Kidney glomerular epithelial cell (primary cell): ENCODE data around the gene PLEKHG2.

Source experiments
- DNase-seq: peaks from one replicate; lab custom pipeline; 2025; lab: John Stamatoyannopoulos, UW

The PLEKHG2 gene

DNA sequence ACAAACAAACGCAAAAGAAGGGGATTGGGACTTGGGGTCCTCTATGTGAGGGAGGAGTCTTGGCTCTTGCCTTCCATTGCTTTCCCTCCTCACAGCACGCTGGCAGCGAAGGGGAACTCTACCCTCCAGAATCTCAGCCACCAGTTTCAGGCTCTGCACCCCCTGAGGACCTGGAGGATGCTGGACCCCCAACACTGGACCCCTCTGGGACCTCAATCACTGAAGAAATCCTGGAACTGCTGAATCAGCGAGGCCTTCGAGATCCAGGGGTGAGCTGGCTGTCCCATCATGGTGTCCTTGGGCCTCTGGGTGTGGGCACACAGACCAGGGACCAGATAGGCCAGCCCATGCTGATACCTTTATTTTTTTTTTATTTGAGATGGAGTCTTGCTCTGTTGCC lies 9.6 kb downstream of the PLEKHG2 start:
- no peak for DNase-seq

DNA sequence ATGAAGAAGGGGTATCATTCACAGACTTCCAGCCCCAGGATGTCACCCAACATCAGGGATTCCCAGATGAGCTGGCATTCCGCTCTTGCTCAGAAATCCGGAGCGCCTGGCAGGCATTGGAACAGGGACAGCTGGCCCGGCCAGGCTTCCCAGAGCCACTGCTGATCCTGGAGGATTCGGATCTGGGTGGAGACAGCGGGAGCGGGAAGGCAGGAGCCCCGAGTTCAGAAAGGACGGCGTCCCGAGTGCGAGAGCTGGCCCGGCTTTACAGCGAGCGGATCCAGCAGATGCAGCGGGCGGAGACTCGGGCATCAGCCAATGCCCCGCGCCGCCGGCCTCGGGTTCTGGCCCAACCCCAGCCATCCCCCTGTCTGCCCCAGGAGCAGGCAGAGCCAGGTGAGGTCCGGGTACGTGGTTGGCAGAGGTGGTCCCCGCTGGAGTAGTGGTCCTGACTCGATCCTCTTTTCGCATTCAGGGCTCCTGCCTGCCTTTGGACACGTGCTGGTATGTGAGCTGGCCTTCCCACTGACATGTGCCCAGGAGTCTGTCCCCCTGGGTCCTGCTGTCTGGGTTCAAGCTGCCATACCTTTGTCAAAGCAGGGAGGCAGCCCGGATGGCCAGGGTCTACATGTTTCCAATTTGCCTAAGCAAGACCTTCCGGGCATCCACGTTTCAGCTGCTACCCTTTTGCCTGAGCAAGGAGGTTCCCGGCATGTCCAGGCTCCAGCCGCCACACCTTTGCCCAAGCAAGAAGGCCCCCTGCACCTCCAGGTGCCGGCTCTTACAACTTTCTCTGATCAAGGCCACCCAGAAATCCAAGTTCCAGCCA lies 11.0 kb downstream of the PLEKHG2 start:
- DNase-seq = no peak

DNA sequence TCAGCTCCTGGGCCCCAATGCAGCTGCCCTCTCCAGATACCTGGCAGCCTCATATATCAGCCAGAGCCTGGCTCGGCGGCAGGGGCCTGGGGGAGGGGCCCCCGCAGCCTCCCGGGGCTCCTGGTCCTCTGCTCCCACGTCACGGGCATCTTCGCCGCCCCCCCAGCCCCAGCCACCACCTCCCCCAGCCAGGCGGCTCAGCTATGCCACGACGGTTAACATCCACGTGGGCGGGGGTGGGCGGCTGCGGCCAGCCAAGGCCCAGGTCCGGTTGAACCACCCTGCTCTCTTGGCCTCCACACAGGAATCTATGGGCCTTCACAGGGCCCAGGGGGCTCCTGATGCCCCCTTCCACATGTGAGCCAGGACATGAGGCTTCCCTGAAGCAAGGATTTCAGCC lies 12.5 kb downstream of the PLEKHG2 start:
- DNase-seq = no peak

DNA sequence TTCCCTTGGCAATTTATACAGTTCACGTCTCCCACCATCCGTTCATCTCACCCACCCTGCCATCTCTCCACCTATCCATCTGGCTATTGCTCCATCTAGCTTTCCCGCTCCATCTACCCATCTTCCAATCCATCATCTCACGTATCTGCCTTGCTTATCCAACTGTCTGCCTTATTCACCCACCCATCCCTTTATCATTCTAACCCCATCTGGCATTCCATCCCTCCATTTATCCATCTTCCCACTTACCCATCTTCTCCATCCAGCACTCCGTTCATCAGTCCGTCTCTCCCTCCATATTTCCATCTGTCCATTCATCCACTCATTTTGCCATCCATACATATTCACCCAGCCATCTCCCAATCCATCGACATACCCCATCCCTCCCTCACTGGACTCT lies 13.3 kb downstream of the PLEKHG2 start:
- DNase-seq = no peak

DNA sequence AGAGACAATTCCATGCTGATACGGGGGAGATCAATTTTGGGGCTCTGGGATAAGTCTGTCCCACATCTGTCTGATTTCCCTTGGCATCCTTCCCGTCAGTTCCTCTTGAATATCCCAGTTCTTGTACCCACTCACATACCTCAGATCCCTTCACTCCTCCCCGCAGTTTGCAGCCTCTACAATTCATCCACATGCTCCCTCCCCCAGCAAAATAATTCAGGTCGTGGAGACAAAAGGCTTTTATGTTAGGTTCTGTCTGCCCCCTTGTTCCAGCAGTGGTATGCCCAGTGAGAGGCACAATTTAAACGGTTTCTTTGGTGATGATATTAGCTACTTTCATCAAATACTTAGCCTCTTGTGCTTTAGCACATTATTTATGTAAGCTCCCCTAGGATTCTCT lies 13.7 kb downstream of the PLEKHG2 start:
- no peak for DNase-seq

DNA sequence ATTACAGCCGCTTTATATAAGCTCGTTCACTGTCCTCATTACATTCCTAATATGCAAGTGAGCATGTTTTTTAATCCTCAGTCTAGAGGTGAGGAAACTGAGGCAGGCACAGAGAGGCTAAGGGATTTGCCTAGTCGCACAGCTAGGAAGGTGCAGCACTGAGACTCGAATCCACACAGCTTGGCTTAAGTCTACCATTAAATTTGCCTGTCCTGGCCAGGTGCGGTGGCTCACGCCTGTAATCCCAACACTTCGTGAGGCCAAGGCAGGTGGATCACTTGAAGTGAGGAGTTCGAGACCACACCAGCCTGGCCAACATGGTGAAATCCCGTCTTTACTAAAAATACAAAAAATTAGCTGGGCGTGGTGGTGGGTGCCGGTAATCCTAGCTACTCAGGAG lies 15.2 kb downstream of the PLEKHG2 start:
- DNase-seq = no peak

DNA sequence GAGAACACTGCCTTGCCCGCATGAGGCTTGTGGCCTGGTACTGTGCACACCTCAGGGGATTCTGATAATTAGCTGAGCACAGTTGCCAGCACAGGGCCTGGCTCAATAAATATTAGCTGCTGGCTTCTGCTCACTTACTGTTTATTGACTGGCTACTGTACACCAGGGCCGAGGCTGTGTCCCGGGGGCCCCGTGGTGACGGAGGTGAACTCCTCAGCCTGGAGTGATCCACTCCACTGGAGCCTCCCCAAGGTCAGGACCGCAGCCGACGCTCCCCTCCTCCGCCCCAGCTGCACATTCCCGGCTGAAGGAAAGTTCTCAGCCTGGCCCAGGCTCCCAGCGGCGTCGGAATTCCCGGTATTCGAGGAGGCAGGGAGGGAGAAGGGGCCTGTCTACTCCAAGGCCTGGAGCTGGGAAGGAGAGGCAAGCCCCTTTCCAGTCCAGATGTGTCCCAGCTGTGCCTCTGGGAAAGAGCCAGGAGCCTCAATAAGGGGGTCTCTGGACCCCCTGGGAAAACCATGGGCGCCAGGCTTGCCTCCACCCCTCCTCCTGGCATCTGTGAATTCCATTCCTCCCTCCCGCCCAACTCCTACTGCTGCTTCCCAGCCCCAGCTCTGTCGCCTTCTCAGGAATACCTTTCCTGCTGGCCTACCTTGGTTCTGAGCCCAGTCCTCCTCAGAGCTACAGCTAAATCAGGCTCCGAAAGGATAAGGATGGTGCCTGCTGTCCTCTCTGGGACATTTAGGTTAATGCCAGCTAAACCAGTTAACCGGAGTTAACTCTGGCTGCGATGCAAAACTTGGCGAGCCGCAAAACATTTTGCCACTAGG lies 16.0 kb downstream of the PLEKHG2 start:
- peak; percentile 86 for DNase-seq

DNA sequence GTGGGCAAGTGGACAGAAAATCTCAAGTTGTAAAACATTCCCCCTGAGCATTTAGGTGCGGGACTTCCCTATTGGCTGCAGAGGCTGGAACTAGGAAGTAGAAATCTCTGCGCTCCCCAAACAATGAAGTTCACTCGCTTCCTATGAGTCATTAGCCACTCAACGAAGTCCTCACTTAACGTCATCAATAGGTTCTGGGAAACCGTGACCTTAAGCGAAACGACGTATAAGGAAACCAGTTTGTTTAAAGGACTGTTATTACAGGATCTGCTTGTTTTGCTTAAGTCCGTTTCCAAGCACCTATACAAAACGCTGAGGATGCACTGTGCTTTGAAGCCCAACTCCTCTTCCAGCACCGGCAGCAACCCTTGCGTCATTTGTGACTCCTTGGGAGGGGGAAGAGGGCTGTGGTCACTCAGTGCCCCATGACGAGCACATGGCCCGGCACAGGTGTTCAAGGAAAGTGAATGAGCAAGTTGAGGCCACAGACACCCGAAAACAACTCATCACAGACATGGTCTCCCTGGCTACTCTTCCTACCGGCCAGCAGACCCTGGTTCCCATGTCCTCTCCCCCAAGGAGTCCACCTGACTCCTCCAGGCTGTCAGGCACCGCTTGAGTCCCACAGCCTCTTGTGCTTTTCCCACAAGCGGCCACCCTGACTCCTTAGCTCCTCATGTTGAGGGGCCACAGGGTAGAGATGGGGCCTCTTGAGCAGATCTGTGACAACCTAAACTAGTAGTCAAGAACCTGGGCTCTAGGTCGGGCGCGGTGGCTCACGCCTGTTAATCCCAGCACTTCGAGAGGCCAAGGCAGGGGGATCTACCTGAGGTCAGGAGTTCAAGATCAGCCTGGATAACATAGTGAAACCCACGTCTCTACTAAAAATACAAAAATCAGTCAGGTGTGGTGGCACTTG lies 18.5 kb downstream of the PLEKHG2 start:
- DNase-seq = peak; percentile 61

DNA sequence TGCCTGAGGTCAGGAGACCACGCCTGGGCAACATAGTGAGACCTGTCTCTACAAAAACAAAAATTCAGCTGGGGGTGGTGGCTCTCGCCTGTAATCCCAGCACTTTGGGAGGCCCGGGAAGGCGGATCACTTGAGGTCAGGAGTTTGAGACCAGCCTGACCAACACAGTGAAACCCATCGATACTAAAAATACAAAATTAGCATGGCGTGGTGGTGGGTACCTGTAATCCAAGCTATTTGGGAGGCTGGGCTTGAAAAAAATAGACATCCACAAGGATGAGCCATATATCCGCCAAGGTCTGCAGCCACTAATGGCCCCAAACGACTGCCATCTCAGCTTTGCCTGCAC lies 20.2 kb downstream of the PLEKHG2 start:
- DNase-seq = no peak

DNA sequence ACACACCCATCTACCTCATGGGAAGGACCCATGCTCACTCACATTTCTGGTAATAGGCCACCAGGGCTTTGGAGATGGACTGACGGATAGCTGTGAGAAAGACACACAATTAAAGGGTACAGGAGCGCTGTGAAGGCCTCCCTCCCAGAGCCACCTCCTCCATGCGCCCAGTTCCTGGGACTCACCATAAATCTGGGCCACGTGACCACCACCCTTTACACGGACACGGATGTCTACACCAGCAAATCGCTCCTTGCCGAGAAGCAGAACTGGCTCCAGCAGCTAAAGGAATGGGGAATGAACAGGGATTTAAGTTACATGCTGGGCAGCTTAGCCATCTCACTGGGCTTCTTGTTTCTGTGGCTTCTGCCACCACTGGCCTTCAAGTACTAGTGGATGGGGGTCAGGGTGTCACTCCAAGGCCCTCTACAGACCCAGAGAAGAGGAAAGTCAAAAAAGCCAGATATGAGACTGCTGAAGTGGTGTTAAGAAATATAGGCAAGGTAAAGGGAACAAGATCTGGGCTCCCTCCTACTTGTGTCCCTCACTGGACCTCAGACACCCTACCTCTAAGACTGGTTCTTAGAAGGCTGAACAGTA lies 21.1 kb downstream of the PLEKHG2 start:
- DNase-seq = no peak

DNA sequence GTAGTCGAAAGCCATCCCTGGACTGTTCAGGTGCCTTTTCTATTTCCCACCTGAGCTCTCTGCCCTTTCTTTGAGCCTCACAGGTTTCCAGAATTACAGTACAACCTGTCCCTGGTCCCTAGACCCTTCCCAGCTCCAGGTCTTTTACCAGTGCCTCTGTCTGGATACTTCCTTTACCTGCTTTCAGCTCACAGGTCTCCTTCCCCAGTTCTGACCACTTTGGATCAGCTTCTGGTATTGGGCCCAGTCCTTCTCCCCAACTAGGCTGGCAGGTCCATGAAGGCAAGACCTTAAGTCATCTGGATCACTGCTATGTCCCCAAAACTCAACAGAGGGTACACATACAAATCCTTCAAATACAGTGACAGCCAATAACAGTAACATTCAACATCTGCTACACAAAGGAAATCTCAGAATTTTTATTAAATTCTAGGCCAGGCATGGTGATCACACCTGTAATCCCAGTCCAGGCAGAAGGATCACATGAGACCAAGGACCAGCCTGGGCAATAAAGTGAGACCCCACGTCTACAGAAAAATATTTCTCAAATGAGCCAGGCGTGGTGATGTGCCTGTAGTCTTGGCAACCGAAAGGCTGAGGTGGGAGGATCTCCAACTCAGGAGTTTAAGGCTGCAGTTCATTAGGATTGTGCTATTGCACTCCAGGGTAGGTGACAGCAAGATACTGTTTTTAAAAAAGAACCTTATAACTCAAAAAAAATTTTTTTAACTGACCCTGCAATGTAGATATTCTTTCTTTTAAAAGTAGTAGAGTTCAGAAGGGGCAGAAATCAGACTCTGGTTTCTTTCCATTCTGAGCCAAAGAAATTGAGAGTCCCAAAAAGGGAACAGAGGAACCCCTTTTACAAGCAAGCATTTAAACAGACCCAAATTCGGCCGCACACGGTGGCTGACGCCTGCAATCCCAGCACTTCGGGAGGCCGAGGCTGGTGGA lies 21.9 kb downstream of the PLEKHG2 start:
- no peak for DNase-seq

DNA sequence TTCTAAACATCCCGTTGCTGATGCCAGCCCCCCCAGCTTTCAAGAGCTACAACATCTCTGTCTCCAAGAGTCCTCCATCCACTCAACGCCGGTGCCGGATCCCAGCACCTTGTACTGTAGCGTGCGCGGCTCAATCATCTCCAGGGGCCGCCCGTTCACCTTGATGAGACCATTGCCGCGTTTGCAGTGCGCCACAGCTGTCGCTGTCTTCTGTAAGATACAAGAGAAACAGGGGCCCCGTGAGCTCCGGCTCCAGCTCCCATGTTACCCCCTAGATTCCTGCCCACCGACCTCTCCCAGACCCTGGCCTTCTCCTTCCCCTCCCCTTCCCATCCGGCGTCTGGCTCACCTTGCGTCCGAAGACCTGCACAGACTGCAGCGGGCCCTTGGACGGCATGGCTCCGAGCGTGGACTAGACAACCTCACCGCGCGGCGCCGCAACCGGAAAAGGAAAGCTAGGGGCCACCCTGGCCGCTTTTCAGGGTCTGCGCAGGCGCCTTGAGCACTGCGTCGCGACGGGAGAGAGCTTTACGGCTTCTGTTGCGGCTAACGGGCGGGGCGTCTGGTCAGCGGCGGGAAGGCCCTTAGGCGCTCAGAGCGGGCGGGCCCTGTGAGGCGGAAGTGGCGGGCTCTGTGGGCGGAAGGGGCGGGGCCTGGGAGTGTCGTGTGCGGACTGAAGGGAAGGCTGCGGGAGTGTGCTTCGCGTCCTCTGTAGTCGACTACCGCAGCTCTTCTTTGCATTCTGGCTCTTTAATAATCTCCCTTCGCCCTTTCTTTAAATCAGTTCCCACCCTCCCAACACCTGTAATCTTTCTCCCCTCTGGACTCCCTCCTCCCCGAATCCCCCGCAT lies 23.3 kb downstream of the PLEKHG2 start, which contains the start of gene RPS16:
RPS16 (minus strand) TSS at position 451 of the 851 bp plus-strand sequence; CDS start at position 397, 54 bp downstream.
- DNase-seq = peak; percentile 94

DNA sequence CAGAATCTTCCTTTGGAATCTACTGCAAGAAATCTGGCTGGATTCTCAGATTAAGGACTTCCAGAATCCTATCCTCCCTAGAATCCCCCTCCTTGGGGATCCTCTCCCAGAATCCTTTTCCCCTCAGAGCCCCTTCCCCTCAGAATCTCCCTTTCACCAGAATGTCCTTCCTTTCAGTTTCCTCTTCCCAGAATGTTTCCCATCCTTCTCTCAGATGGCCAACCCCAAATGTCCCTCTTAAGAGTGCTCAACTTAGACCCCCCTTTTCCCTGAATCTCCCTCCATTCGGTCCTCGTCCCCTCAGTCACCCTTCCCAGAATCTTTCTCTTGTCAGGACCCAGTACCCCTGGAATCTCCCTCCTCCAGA lies 23.9 kb downstream of the PLEKHG2 start:
- no peak for DNase-seq

DNA sequence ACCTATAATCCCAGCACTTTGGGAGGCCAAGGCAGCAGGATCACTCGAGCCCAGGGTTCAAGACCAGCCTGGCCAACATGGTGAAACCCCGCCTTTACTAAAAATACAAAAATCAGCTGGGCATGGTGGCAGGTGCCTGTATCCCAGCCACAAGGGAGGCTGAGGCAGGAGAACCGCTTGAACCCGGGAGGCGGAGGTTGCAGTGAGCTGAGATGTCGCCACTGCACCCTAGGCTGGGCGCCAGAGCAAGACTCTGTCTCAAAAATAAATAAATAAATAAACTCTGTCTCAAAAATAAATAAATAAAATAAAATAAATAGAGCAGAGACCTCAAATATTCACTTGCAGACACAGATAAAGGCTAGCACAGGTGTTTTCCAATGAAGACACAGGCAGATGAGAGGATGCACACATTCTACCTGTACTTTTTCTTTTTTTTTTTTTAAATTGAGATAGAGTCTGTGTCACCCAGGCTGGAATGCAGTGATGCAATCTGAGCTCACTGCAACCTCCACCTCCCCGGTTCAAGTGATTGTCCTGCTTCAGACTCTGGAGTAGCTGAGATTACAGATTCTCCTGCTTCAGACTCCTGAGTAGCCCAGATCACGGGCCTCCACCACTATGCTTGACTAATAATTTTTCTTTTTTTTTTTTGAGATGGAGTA lies 25.9 kb downstream of the PLEKHG2 start:
- DNase-seq = peak; percentile 45

DNA sequence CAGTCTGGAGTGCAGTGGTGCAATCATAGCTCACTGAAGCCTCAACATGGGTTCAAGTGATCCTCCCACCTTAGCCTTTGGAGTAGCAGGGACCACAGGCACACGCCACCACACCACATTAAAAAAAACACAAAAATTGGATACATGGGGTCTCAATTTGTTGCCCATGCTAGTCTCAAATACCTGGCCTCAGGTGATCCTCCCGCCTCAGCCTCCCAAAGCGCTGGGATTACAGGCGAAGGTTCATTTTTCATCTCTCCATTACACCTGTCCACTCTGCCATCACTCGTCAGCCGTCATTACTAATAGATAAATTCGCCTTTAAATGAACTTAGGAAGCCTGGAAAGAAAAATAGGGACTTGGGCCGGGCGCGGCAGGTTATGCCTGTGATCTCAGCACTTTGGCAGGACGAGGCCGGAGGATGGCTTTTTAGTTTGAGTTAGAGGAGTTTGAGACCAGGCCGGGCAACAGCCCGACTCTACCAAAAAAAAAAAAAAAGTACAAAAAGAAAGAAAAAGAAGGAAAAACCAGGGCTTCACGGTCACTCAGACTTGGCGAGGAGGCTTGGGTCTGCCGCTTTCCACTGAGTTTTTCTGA lies 32.2 kb downstream of the PLEKHG2 start:
- no peak for DNase-seq

DNA sequence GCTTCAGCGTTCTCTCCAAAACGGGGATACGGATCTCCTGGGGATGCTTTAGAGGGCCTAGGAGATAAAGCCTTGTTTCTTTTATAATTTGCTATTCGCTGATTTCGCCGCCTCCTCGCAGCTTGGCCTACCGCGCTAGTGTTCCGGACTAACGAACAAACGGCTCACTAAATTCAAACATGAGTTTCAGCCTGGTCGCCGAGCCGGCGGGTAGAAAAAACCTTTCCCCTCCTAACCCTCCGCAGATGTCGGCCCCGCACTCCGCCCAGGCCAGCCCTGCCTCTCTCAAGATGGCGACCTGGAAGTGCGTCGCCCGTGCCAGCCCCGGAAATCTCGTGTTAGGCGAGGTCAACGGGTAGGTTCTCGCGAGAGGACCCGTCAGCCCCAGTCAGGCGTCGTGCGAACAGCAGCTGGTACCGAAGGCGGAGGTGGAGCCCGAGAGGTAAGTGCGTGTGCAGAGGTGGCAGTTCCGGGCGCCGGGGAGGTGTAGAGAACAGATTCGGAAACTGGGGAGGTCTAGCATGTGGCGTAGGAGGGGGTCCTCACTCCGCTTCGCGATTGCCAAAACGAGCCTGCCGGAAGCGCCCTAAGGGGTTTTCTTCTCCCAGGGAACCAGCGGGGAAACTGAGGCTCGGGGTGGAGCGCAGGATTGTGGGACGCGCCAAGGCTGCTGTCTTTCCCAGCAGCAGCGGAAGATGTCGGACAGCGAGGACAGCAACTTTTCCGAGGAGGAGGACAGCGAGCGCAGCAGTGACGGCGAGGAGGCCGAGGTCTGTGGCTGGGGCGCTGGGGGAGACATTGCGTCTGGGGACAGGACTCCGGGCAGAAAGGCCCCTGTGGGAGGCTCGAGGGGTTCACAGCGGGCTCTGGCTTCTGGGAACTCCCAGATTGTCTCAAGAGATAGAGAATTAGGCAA lies 33.0 kb downstream of the PLEKHG2 start, which contains the start of gene SUPT5H:
SUPT5H (plus strand) TSS at position 387 of the 916 bp plus-strand sequence; CDS start at position 696, 309 bp downstream.
- peak; percentile 95 for DNase-seq

DNA sequence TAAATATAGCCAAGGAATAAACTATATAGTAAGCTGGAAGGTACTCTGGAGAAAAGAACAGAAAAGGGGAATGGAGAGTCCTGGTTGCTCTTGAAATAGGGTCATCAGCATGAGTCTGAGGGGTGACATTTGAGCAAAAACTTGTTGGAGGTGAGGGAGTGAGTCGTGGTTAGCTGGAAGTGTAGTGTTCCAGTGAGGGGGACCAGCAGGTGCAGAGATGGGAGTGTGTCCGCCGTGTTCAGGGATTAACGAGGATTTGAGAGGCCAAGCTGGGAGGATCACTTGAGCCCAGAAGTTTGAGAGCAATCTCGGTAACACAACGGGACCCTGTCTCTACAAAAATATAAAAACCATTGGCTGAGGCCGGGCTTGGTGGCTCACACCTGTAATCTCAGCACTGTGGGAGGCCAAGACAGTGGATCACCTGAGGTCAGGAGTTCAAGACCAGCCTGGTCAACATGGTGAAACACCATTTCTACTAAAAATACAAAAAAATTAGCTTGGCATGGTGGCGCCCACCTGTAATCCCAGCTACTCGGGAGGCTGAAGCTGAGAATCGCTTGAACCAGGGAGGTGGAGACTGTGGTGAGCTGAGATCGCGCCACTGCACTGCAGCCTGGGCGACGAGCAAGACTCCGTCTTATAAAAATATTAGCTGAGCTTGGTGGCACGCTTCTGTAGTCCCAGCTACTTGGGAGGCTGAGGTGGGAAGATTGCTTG lies 34.1 kb downstream of the PLEKHG2 start:
- DNase-seq = no peak
